Loucy (cell line): ENCODE measurements around the gene ZNF407.

Experiments
- CTCF ChIP-seq: fragments of 200-600 bp; sonication (generic); conservative IDR thresholded peaks from 2 replicates; pipeline ENCODE4 v1.5.1; 2014; ENCODE audit warnings: mild to moderate bottlenecking, antibody characterized with exemption, low read length
- EZH2phosphoT487 ChIP-seq: fragments of 200-600 bp; IDR thresholded peaks from 2 replicates; pipeline ENCODE4 v1.6.1; 2018; ENCODE audit warnings: antibody characterized with exemption, mild to moderate bottlenecking, moderate library complexity, borderline replicate concordance

GRCh38 chr18:74652392-74652988 is 54.8 kb downstream of the ZNF407 start:
- TF ChIP-seq CTCF = peak; percentile 74
- no peak for TF ChIP-seq EZH2phosphoT487
